Muscle of back (tissue), 11 donors: ENCODE data around the gene ADGRG6. TPM values are rescaled to one million over a fixed set of nuclear protein-coding genes. Genes with fewer than 3 reads are reported as not detected.
"Not testable (repeated sequence)": the region's sequence is repeated elsewhere in the genome, so short reads cannot be mapped to it uniquely, and the experiment has no call there.

Experiments used
- DNase-seq, 3 donors: peaks; one replicate each; pipeline versions ENCODE4 v3.0.0 to v3.0.0-alpha.2; 2013
- polyA plus RNA-seq, 10 donors: library from polyadenylated mRNA; unstranded; fragments of 120-200 nt; gene quantifications; one replicate each; pipeline ENCODE4 v1.2.1, GENCODE V29; 2013; ENCODE audit not compliant: insufficient read length in 10 of 10

The ADGRG6 gene
- polyA plus RNA-seq, 10 donors = 7.3 to 13.0 (median 10.4) TPM

- no peak for DNase-seq
Observed at GRCh38 chr6:142407685-142408273, 106.0 kb downstream of the ADGRG6 start.

- DNase-seq = no peak
Observed at GRCh38 chr6:142408409-142408808, 106.6 kb downstream of the ADGRG6 start.

DNA sequence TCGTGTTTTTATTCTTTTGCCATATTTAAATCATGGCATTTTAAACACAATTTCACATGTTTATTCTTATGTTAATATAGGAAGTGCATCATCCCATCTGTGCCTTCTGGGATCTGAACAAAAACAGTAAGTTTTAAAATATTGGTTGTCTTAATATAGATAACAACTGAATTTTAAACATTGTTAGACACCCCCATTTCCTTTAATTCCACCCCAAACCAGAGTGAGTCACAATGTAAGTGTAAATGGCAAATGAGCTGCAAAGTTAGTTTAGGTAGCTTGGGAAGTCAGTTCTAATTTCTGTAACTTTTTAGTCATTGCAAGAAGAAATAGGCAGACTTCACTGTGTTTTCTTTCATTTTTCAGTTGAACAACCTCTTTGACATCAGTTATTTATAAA lies 108.0 kb downstream of the ADGRG6 start:
- DNase-seq = no peak

DNA sequence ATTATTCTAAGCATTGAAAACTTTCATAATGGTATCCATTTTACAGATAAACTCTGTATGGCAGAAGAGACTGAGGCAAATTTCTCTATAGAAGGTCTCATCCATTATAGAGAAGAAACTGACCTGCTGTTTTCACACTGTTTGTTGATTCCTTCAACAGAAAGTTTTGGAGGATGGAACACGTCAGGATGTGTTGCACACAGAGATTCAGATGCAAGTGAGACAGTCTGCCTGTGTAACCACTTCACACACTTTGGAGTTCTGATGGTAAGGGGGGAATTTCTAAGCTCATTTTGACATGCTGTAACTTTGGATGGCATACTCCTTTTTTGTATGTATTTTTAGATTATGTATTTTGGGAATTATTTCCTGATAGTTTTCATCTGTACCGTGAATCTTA lies 109.3 kb downstream of the ADGRG6 start:
- DNase-seq = no peak

- DNase-seq = no peak
Observed at GRCh38 chr6:142412241-142412640, 110.4 kb downstream of the ADGRG6 start.

DNA sequence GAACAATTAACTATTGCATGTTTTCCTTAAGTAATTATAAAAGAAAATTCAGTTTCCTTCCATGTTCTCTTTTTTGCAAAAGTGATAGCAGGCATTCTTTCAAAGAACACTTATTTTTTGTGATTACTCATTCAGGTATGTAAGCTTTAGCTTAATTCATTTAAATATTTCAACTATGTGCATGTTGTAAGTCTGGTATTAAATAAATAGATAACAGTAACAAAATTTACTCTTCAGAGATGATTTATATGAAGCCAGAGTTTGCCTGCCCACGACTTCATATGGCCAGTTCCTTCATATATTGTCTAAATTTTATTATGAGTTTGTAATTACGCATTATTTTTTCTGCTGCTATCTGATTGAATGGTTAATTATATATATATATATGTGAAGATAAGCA lies 110.9 kb downstream of the ADGRG6 start:
- DNase-seq = no peak

- peak in 1 of 3 donors; percentile 38 for DNase-seq
Observed at GRCh38 chr6:142413111-142413510, 111.3 kb downstream of the ADGRG6 start.

GRCh38 chr6:142414462-142415250 lies 112.8 kb downstream of the ADGRG6 start:
- no peak for DNase-seq

DNA sequence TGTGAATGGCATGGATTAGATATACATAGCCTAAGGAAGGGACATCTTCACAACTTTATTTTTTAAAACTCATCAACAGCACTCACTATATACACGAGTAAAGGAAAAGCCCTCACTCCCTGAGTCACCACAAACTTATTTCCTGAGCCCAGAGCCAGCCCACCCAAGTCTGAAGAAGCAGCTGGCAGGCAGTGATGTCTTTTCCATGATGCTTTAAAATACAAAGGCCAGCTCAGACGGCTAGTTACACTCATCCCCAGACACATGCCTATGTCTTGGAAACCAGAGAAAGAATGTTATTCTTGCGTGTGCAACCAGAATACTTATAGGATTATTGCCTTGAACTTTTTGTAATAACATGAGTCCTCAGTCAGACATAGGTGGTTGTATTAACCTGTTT lies 114.4 kb downstream of the ADGRG6 start:
- DNase-seq = peak; percentile 74 to 96 (median 82)

DNA sequence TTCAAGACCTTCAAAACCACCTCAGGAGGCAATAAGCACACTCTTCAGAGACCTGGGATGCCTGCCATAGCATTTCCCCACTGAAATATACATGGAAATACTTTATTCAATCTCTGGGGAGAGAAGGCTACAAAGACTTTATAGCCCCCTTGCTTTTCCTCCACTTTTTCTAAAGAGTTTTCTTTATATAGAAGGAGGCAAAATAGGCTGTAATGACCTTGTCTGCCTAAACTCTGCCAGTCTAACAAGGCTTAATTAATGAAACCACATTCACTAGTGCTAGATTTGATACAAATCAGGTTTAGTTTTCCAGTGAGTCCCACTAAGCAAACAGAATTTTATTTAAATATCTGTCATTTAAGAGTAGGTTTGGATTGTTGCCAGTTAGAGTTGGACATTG lies 114.9 kb downstream of the ADGRG6 start:
- DNase-seq = no peak

GRCh38 chr6:142417331-142417750 lies 115.5 kb downstream of the ADGRG6 start:
- DNase-seq = no peak

GRCh38 chr6:142419071-142419470 lies 117.3 kb downstream of the ADGRG6 start:
- DNase-seq = no peak

GRCh38 chr6:142420802-142421201 lies 119.0 kb downstream of the ADGRG6 start:
- DNase-seq = no peak

- DNase-seq = peak in 2 of 3 donors; percentile 25 to 64
Observed at GRCh38 chr6:142421285-142422117, 119.7 kb downstream of the ADGRG6 start.

- not testable (repeated sequence) for DNase-seq
Observed at GRCh38 chr6:142426444-142427132, 124.8 kb downstream of the ADGRG6 start.

DNA sequence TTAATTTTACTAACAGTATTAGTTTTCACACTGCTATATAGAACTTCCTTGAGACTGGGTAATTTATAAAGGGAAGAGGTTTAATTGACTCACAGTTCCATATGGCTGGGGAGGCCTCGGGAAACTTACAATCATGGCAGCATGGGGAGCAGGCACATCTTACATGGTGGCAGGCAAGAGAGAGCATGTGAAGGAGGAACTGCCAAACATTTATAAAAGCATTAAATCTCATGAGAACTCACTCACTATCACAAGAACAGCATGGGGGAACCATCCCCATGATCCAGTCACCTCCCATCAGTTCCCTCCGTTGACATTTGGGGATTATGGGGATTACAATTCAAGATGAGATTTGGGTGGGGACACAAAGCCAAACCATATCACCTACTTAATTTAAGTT lies 126.7 kb downstream of the ADGRG6 start:
- not testable (repeated sequence) for DNase-seq

DNA sequence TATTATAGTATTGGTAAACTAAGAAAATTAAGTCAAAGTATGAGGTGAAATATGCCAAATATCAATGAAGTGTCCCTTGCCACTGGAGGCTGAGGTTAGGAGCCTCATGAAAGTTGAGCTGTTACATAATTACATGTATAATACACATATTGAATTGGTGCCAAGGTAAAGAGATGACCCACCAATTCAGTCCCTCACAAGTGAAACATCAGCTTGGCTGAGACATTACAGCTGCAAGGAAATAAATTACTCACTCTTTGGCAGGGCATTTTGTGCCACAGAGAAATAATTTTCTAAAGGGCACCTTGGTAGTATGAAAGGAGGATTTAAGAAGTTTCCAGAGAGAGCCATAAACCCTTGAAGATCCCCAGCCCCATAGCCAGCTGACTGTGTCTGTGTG lies 127.4 kb downstream of the ADGRG6 start:
- no peak for DNase-seq

DNA sequence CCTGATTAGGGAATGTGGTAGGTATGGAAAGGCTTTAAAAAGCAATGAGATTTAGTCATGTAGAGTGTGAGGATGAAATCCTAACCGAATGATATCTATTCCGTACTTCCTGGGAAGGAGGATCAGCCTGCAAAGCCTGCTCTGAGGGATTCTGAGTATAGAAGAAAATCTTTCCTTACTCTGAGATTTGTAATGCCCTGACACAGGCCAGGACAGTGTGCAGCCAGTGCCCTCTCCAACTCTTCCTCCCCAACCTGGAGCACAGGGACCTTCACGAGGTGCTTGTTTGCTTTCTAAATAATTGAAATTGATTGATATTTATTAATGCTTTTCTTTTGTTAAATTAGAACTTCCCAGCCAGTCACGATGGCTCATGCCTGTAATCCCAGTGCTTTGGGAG lies 131.6 kb downstream of the ADGRG6 start:
- no peak for DNase-seq

DNA sequence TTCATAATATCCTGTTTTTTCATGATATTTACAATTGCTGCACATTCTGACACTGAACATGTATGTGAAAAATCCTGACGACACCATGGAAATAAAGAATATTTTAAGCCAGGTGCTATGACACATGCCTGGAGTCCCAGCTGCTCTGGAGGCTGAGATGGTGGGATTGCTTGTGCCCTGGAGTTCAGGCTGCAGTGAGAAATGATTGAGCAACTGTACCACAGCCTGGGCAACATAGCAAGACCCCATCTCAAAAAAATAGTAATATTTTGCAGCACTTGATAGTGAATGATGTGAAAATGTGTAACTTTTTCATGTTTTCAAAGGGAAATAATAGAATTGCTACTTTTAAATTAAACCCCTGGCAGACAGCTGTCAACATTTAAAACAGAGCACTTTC lies 137.1 kb downstream of the ADGRG6 start:
- DNase-seq = no peak

DNA sequence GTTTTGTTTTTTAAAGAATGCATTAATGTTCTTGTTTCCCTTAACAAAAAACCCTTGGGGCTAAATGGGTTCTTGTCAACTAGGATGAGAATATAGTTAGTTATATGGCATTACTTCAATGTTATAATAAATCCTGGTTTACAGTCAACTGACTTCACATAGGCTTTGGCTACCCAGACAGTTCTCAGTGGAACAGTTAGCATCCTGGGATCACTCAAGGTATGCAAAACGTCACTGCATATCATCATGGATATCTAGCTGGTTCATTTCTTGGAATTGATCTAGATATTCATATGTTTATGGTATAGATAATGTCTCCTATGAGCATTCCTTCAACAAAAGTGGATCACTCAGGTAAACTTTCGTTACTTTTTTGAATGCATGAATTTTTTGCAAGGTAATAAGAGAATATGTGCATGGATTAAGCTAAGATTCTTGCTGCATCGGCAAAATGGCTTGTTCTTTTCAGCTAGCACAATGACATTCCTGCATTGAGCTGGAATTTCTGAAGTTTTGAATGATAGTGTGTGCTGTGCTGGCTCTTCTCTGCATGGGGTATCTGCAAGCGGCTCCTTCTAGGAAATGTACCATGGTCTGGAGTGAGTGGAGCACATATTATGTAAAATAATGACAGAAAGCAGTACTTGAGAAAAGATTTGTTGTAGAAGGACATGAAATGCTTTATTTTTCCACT lies 138.9 kb downstream of the ADGRG6 start:
- no peak for DNase-seq

- no peak for DNase-seq
Observed at GRCh38 chr6:142441716-142442115, 139.9 kb downstream of the ADGRG6 start.
